CD4-positive, alpha-beta T cell (primary cell): ENCODE measurements around the gene CD96. TPM values are rescaled to one million over a fixed set of nuclear protein-coding genes. Genes with fewer than 3 reads are reported as not detected.
"Not testable (repeated sequence)": the region's sequence is repeated elsewhere in the genome, so short reads cannot be mapped to it uniquely, and the experiment has no call there.

Experiments
- ATAC-seq: fragments of 200-7000 bp; cut with Tn5 transposase; one replicate; pipeline ENCODE4 v1.10.0; 2022; ENCODE audit warnings: mild to moderate bottlenecking; ENCODE audit not compliant: poor library complexity
- CTCF ChIA-PET: fragments of 350-600 bp; sonication (Branson Sonifier 250); formaldehyde crosslinking; loops from one replicate; lab custom pipeline; 2021; ENCODE audit warnings: antibody characterized with exemption, inconsistent platforms; lab: Charles Lee
- POLR2A ChIA-PET: fragments of 350-600 bp; sonication (Branson Sonifier 250); formaldehyde crosslinking; loops from one replicate; lab custom pipeline; 2021; ENCODE audit warnings: antibody characterized with exemption, inconsistent platforms; lab: Charles Lee
- DNase-seq, 14 experiments: peaks; one replicate each; pipeline ENCODE4 v3.0.0-alpha.2; 2013 to 2020; ENCODE audit warnings: mixed read lengths in 2 of 14
- H3K27ac ChIP-seq, 2 donors: one replicate each; pipeline versions ENCODE4 v1.5.1 to v1.7.0; 2013; ENCODE audit warnings: low read length in 2 of 2, low read depth in 1 of 2, mild to moderate bottlenecking in 1 of 2
- H3K27me3 ChIP-seq, 2 experiments: 1 replicate in 1 of 2; 2 replicates in 1 of 2; pipeline versions ENCODE4 v1.6.1 to v1.7.0; 2013; ENCODE audit warnings: low read length in 2 of 2, control low read depth in 1 of 2, mild to moderate bottlenecking in 1 of 2, moderate library complexity in 1 of 2; ENCODE audit not compliant: insufficient read depth in 2 of 2, control insufficient read depth in 1 of 2
- H3K36me3 ChIP-seq: one replicate; pipeline ENCODE4 v1.6.1; 2013; ENCODE audit warnings: low read length, control low read depth; ENCODE audit not compliant: insufficient read depth
- H3K4me1 ChIP-seq: one replicate; pipeline ENCODE4 v1.6.1; 2013; ENCODE audit warnings: low read length, control low read depth; ENCODE audit not compliant: insufficient read depth
- H3K4me3 ChIP-seq: one replicate; pipeline ENCODE4 v1.5.1; 2013; ENCODE audit warnings: mild to moderate bottlenecking, low read length, moderate library complexity
- H3K9me3 ChIP-seq, 2 experiments: 1 replicate in 1 of 2; 2 replicates in 1 of 2; pipeline versions ENCODE4 v1.6.1 to v1.7.0; 2013; ENCODE audit warnings: low read length in 2 of 2, mild to moderate bottlenecking in 2 of 2, control low read depth in 1 of 2, moderate library complexity in 1 of 2; ENCODE audit not compliant: control insufficient read depth in 1 of 2, insufficient read depth in 1 of 2
- H3K27ac Mint-ChIP-seq: one replicate; pipeline ENCODE4 v1.8.0; 2020; ENCODE audit warnings: mixed read lengths
- H3K27me3 Mint-ChIP-seq: one replicate; pipeline ENCODE4 v1.8.0; 2021; ENCODE audit warnings: mixed read lengths
- H3K36me3 Mint-ChIP-seq: one replicate; pipeline ENCODE4 v1.8.0; 2021; ENCODE audit warnings: low read depth, mixed read lengths
- H3K4me1 Mint-ChIP-seq: one replicate; pipeline ENCODE4 v1.8.0; 2021; ENCODE audit warnings: low read depth, mixed read lengths
- H3K4me3 Mint-ChIP-seq: one replicate; pipeline ENCODE4 v1.8.0; 2020; ENCODE audit warnings: mild to moderate bottlenecking, mixed read lengths
- H3K9me3 Mint-ChIP-seq: one replicate; pipeline ENCODE4 v1.8.0; 2020; ENCODE audit warnings: mixed read lengths
- intact Hi-C, 2 experiments: fragments of 100-400 bp; cut with DNase I in 1 of 2; cut with micrococcal nuclease in 1 of 2; formaldehyde crosslinking; loops; one replicate each; pipeline versions ENCODE4 v1.15.1 to v1.9.0; 2023 to 2025; cut with DNase I, micrococcal nuclease
- total RNA-seq, 174 experiments: library from RNA in 2 of 174; stranded (reverse) in 2 of 174; gene quantifications; one replicate each; pipeline ENCODE4 v1.2.3 and lab custom pipeline; 2021 to 2026
- TF ChIP-seq, protein P1 (sequence below): fragments of 200-600 bp; IDR thresholded peaks from one replicate; pipeline ENCODE4 v1.8.0; 2022; ENCODE audit warnings: antibody characterized with exemption, mild to moderate bottlenecking

CD96 gene
- total RNA-seq, 2 experiments from 2014 or later = 194 to 205 TPM

DNA sequence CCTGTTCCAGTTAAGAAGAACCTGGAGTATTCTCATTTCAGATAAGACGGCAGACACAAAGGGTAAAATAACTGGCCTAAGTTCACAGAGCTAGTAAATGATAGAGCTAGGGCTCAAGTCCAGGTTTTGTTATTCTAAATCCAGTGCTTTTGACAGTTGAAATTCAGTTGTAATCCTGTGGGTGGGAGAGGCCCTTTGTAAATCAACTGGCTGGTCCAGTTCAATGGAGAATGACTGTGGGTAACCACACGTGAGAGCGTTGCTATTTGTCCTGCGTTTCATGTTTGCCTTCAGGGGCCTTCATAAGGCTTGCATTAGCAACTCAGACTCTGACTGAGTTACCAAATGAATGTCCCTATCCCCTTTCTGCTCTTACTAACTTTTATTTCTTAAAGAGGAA is 24.2 kb upstream of the CD96 start:
- no peaks in the 10 kb centered on the region for H3K4me1 ChIP-seq
- intact Hi-C loops = no loop called here
- H3K4me3 Mint-ChIP-seq = no peak overlapping the region
- no peaks in the 10 kb centered on the region for H3K27me3 Mint-ChIP-seq
- H3K27ac ChIP-seq = no peak overlapping the region
- no peak for ATAC-seq
- no peaks in the 10 kb centered on the region for H3K9me3 ChIP-seq
- no peaks in the 10 kb centered on the region for H3K4me1 Mint-ChIP-seq
- ChIA-PET POLR2A (no interaction called here), CTCF (no interaction called here)
- no peaks in the 10 kb centered on the region for H3K36me3 Mint-ChIP-seq
- no peak overlapping the region for H3K27ac Mint-ChIP-seq
- TF ChIP-seq, protein P1, sequence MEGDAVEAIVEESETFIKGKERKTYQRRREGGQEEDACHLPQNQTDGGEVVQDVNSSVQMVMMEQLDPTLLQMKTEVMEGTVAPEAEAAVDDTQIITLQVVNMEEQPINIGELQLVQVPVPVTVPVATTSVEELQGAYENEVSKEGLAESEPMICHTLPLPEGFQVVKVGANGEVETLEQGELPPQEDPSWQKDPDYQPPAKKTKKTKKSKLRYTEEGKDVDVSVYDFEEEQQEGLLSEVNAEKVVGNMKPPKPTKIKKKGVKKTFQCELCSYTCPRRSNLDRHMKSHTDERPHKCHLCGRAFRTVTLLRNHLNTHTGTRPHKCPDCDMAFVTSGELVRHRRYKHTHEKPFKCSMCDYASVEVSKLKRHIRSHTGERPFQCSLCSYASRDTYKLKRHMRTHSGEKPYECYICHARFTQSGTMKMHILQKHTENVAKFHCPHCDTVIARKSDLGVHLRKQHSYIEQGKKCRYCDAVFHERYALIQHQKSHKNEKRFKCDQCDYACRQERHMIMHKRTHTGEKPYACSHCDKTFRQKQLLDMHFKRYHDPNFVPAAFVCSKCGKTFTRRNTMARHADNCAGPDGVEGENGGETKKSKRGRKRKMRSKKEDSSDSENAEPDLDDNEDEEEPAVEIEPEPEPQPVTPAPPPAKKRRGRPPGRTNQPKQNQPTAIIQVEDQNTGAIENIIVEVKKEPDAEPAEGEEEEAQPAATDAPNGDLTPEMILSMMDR = no peak
- H3K4me3 ChIP-seq = no peak overlapping the region
- DNase-seq = no peak
- H3K36me3 ChIP-seq = no peaks in the 10 kb centered on the region
- no peaks in the 10 kb centered on the region for H3K27me3 ChIP-seq
- no peaks in the 10 kb centered on the region for H3K9me3 Mint-ChIP-seq

DNA sequence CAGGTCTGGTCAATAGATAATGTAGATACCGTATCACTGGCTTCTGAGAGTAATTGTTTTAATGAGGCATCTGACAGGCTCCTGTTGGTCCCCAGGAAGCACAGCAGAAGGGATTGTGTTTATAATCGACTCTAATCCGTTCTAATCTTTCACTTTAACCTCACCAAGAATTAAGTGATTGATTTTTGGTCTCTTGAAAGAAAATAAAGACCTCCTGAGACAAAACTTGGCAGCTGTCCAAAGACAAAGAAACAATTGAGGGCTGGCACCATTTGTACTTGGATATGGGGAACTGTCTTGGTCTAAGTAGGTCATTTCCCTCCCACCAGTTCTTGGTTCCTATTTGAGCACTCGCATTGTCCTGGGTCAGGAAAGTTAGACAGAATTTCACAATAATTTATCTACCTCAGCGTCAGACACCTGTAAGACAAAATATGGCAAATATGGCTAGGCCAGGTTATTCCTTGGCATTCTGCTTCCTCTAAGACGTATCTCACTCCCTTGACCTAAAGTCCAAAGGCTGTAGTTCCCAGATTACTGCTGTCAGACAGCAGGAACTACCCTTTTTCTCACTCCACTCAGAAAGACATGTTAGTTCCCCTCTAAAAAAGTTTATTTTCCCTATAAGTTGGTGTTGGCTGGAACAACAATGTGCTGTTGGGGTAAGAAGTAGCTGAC is 22.7 kb upstream of the CD96 start:
- ChIA-PET POLR2A (no interaction called here), CTCF (no interaction called here)

DNA sequence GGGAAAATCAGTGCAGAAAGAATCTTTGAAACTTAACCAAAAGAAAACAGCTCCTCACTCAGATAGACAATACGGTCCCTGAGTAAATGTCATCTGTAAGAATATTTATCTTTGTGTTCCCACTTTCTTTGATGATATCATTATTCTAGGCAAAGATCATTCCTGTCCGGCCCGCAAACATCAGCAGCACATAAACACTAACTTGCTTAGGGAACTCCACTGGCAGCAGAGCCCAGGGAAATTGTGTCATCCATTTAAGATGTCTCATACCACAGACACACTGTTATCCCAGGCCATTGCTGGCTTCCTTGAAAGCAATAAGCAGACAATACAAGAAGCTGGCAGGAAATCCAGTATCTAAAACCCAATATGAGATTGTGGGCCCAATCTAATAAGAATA is 20.1 kb upstream of the CD96 start:
- ATAC-seq (no peak), DNase-seq (no peak)
- Mint-ChIP-seq H3K36me3 (no peaks in the 10 kb centered on the region), H3K4me3 (no peak overlapping the region), H3K27me3 (no peaks in the 10 kb centered on the region), H3K27ac (no peak overlapping the region), H3K9me3 (no peaks in the 10 kb centered on the region), H3K4me1 (no peaks in the 10 kb centered on the region)
- POLR2A ChIA-PET = interaction anchor here (1.2 kb wide), 1 partner anchor 10 kb away, joined by 3 read pairs; no protein-coding TSS in a partner anchor
- H3K36me3 ChIP-seq = no peaks in the 10 kb centered on the region
- intact Hi-C loops = no loop called here
- H3K4me3 ChIP-seq = no peak overlapping the region
- H3K4me1 ChIP-seq = no peaks in the 10 kb centered on the region
- no peaks in the 10 kb centered on the region for H3K9me3 ChIP-seq
- no peaks in the 10 kb centered on the region for H3K27me3 ChIP-seq
- TF ChIP-seq, protein P1 = no peak
- CTCF ChIA-PET = no interaction called here
- no peak overlapping the region for H3K27ac ChIP-seq

More for the DNA sequence above, 22.7 kb upstream of the CD96 start:
- intact Hi-C loops = no loop called here
- Histone ChIP-seq H3K4me1 (no peaks in the 10 kb centered on the region), H3K27me3 (no peaks in the 10 kb centered on the region), H3K9me3 (no peaks in the 10 kb centered on the region), H3K4me3 (no peak overlapping the region), H3K36me3 (no peaks in the 10 kb centered on the region), H3K27ac (no peak overlapping the region)
- Mint-ChIP-seq H3K27me3 (no peaks in the 10 kb centered on the region), H3K4me1 (no peaks in the 10 kb centered on the region), H3K27ac (no peak overlapping the region), H3K36me3 (no peaks in the 10 kb centered on the region), H3K4me3 (no peak overlapping the region), H3K9me3 (no peaks in the 10 kb centered on the region)
- TF ChIP-seq, protein P1 = no peak
- ATAC-seq = no peak
- DNase-seq = no peak

DNA sequence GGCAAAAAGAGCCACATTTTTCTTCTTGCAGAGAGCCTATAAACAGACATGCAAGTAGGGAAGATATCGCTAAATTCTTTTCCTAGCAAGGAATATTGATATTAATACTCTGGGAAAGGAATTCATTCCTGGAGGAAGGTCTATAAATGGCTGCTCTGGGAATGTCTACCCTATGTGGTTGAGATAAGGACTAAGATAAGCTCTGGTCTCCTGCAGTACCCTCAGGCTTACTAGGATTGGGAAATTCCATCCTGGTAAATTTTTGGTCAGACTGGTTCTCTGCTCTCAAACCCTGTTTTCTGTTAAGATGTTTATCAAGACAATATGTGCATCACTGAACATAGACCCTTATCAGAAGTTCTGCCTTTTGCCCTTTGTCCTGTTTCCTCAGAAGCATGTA is 17.5 kb upstream of the CD96 start:
- H3K4me1 ChIP-seq, H3K4me3 Mint-ChIP-seq, DNase-seq, CTCF ChIA-PET, H3K9me3 Mint-ChIP-seq, H3K4me1 Mint-ChIP-seq, POLR2A ChIA-PET, H3K36me3 Mint-ChIP-seq, H3K27me3 Mint-ChIP-seq, H3K4me3 ChIP-seq, ATAC-seq, H3K9me3 ChIP-seq, H3K27me3 ChIP-seq, H3K36me3 ChIP-seq, H3K27ac Mint-ChIP-seq, intact Hi-C loops, H3K27ac ChIP-seq: not testable (repeated sequence)
